Endothelial cell of umbilical vein (primary cell): ENCODE results near the gene MMP19. TPM values are rescaled to one million over a fixed set of nuclear protein-coding genes. Genes with fewer than 3 reads are reported as not detected.

Source experiments
- BruUV-seq: library from RNA; stranded (reverse); fragments of 400-500 nt; replicated peaks from 2 replicates; lab custom pipeline; 2021; lab: Mats Ljungman, UMichigan
- CTCF ChIA-PET: fragments of 300-600, 350-600 bp; sonication (Branson Sonifier 250); formaldehyde crosslinking; loops from one replicate; lab custom pipeline; 2021; ENCODE audit warnings: antibody characterized with exemption, inconsistent platforms; lab: Charles Lee
- POLR2A ChIA-PET: fragments of 300-600, 350-600 bp; sonication (Branson Sonifier 250); formaldehyde crosslinking; loops from one replicate; lab custom pipeline; 2021; ENCODE audit warnings: antibody characterized with exemption, inconsistent platforms; lab: Charles Lee
- DNase-seq: peaks from one replicate; pipeline ENCODE4 v3.0.0-alpha.2; 2011; ENCODE audit warnings: low read depth, low spot score
- FAIRE-seq: peaks from 2 replicates; lab custom pipeline; 2011; peaks lifted over from hg19 to GRCh38; lab: Jason Lieb, UNC
- H2AFZ ChIP-seq: 2 replicates; pipeline ENCODE4 v1.6.0; 2012; ENCODE audit warnings: low read depth, low read length, control low read depth, inconsistent platforms
- H3K27ac ChIP-seq: 2 replicates; pipeline ENCODE4 v1.5.1; 2011; ENCODE audit warnings: low read depth, mild to moderate bottlenecking, control low read depth, low read length, moderate library complexity; ENCODE audit not compliant: insufficient read depth
- H3K27me3 ChIP-seq, 2 experiments: 2 replicates each; pipeline versions ENCODE4 v1.6.0 to v1.6.1; 2011; ENCODE audit warnings: low read length in 2 of 2, mixed read lengths in 1 of 2; ENCODE audit not compliant: control insufficient read depth in 2 of 2, insufficient read depth in 2 of 2
- H3K36me3 ChIP-seq, 2 experiments: 2 replicates in 1 of 2; 3 replicates in 1 of 2; pipeline ENCODE4 v1.5.1; 2011; ENCODE audit warnings: low read length in 2 of 2, mild to moderate bottlenecking in 1 of 2, moderate library complexity in 1 of 2; ENCODE audit not compliant: control insufficient read depth in 2 of 2, insufficient read depth in 2 of 2; ENCODE audit errors: extremely low read depth in 1 of 2
- H3K4me1 ChIP-seq: 3 replicates; pipeline ENCODE4 v1.5.1; 2011; ENCODE audit warnings: mild to moderate bottlenecking, low read length; ENCODE audit not compliant: control insufficient read depth, insufficient read depth; ENCODE audit errors: extremely low read depth
- H3K4me2 ChIP-seq: 2 replicates; pipeline ENCODE4 v1.6.1; 2011; ENCODE audit warnings: low read length, control low read depth, mixed read lengths; ENCODE audit not compliant: insufficient read depth
- H3K4me3 ChIP-seq, 3 experiments: fragments of 200-600 bp in 1 of 3; sonication (generic), shearing (Covaris generic) in 1 of 3; replicated peaks in 1 of 3; 2 replicates each; pipeline ENCODE4 v1.5.1; 2011 to 2016; ENCODE audit warnings: control low read depth in 3 of 3, low read length in 3 of 3, mild to moderate bottlenecking in 2 of 3, inconsistent platforms in 1 of 3, low read depth in 1 of 3, moderate library complexity in 1 of 3; ENCODE audit not compliant: insufficient read depth in 1 of 3
- H3K79me2 ChIP-seq: 2 replicates; pipeline ENCODE4 v1.6.0; 2012; ENCODE audit warnings: low read length, inconsistent platforms; ENCODE audit not compliant: control insufficient read depth, insufficient read depth
- H3K9ac ChIP-seq: replicated peaks from 2 replicates; pipeline ENCODE3; 2011; ENCODE audit warnings: low read length, control low read depth; ENCODE audit not compliant: insufficient read depth; ENCODE audit errors: extremely low read depth
- H3K9me1 ChIP-seq: replicated peaks from 3 replicates; pipeline ENCODE4 v1.6.0; 2011; ENCODE audit warnings: mild to moderate bottlenecking, low read length; ENCODE audit not compliant: control insufficient read depth, insufficient read depth; ENCODE audit errors: extremely low read depth
- H3K9me3 ChIP-seq: replicated peaks from 2 replicates; pipeline ENCODE4 v1.5.1; 2012; ENCODE audit warnings: low read length, inconsistent platforms; ENCODE audit not compliant: control insufficient read depth, insufficient read depth
- H4K20me1 ChIP-seq: replicated peaks from 2 replicates; pipeline ENCODE3; 2011; ENCODE audit warnings: mild to moderate bottlenecking, low read length; ENCODE audit not compliant: control insufficient read depth, insufficient read depth; ENCODE audit errors: extremely low read depth
- CTCF ChIP-seq, 2 donors: IDR thresholded peaks; 1 replicate in 1 of 2; 2 replicates in 1 of 2; pipeline ENCODE4 v1.5.1; 2011; ENCODE audit warnings: low read length in 2 of 2, mild to moderate bottlenecking in 2 of 2, moderate library complexity in 2 of 2, control low read depth in 1 of 2, inconsistent platforms in 1 of 2, low read depth in 1 of 2; ENCODE audit not compliant: insufficient read depth in 1 of 2; ENCODE audit errors: extremely low read depth in 1 of 2
- EZH2 ChIP-seq: IDR thresholded peaks from 2 replicates; pipeline ENCODE4 v1.6.1; 2012; ENCODE audit warnings: borderline replicate concordance, low read depth, mild to moderate bottlenecking, moderate library complexity, low read length, inconsistent platforms; ENCODE audit not compliant: severe bottlenecking
- FOS ChIP-seq: IDR thresholded peaks from 2 replicates; pipeline ENCODE4 v1.6.1; 2011; ENCODE audit warnings: mild to moderate bottlenecking, low read length, moderate library complexity, borderline replicate concordance; ENCODE audit not compliant: insufficient read depth
- GATA2 ChIP-seq: IDR thresholded peaks from 2 replicates; pipeline ENCODE4 v1.7.0; 2011; ENCODE audit warnings: low read depth, mild to moderate bottlenecking, moderate library complexity, mixed read lengths, low read length; ENCODE audit not compliant: insufficient read length, insufficient read depth
- JUN ChIP-seq: IDR thresholded peaks from 2 replicates; pipeline ENCODE4 v1.6.1; 2011; ENCODE audit warnings: borderline replicate concordance, low read depth; ENCODE audit not compliant: insufficient read length, insufficient read depth
- MAX ChIP-seq: IDR thresholded peaks from 2 replicates; pipeline ENCODE4 v1.6.1; 2011; ENCODE audit not compliant: insufficient read depth, insufficient read length
- MYC ChIP-seq: IDR thresholded peaks from one replicate; pipeline ENCODE4 v1.6.1; 2011; ENCODE audit warnings: mild to moderate bottlenecking, low read depth, low read length
- POLR2A ChIP-seq: IDR thresholded peaks from 2 replicates; pipeline ENCODE4 v1.6.1; 2012; ENCODE audit warnings: low read depth, mild to moderate bottlenecking, control low read depth, low read length
- POLR2AphosphoS5 ChIP-seq: IDR thresholded peaks from 2 replicates; pipeline ENCODE4 v1.6.1; 2012; ENCODE audit warnings: low read depth, mild to moderate bottlenecking, control low read depth, low read length, moderate library complexity; ENCODE audit not compliant: insufficient read depth
- dilution Hi-C: fragments of 300-500 bp; cut with MboI; formaldehyde crosslinking; loops from one replicate; pipeline ENCODE4 v1.15.0; 2019; ENCODE audit warnings: low sequenced_read_pairs; ENCODE audit not compliant: extremely low pct_ligation_motif_present
- intact Hi-C: fragments of 100-400 bp; cut with micrococcal nuclease; formaldehyde crosslinking; loops from one replicate; pipeline ENCODE4 v1.10.0; 2022
- polyA plus RNA-seq, 4 experiments: library from polyadenylated mRNA; depleted of rRNA in 3 of 4; stranded (reverse) in 3 of 4; unstranded in 1 of 4; fragments of >200 nt; gene quantifications; 2 replicates each; pipeline versions ENCODE4 v1.2.1 to v1.2.3, GENCODE V29; 2011 to 2012; ENCODE audit warnings: missing spikeins in 1 of 4
- total RNA-seq: library from RNA; stranded (reverse); gene quantifications from 2 replicates; pipeline ENCODE4 v1.2.3, GENCODE V29; 2021

The MMP19 gene
- total and polyA plus RNA-seq, 2 donors (not counting 3 experiments of a cell fraction or from before 2014, with no cell fraction given): 0.31 to 1.6 TPM

GRCh38 chr12:55816881-55817344 is 25.8 kb downstream of the MMP19 start:
- dilution Hi-C loops: no loop called here
- Histone ChIP-seq H3K4me1 (peaks cover 16% of the 10 kb centered on the region), H3K36me3 (peaks cover 10 to 12% of the 10 kb centered on the region in 2 experiments), H3K4me2 (peak overlapping the region; percentile 95), H2AFZ (peak overlapping the region; percentile 86), H4K20me1 (peaks cover 3% of the 10 kb centered on the region), H3K27me3 (no peaks in the 10 kb centered on the region), H3K79me2 (peaks cover 70% of the 10 kb centered on the region), H3K9ac (peak overlapping the region; percentile 97), H3K4me3 (peak overlapping the region; percentile 95 to 99 (median 98)), H3K9me3 (no peaks in the 10 kb centered on the region), H3K9me1 (no peaks in the 10 kb centered on the region), H3K27ac (peak overlapping the region; percentile 81)
- intact Hi-C loops: loop anchor here (1.0 to 5.0 kb wide), 4 partner anchors 80 to 224 kb away; partner anchors contain the start of genes PYM1 and RPS26
- CTCF ChIA-PET: interaction anchor here (1.1 to 5.8 kb wide), 8 partner anchors 13 to 179 kb away, joined by 4 to 38 read pairs (median 12); partner anchors contain the start of genes DNAJC14, GDF11 and PYM1
- TF ChIP-seq POLR2A (no peak), POLR2AphosphoS5 (no peak), MAX (no peak), EZH2 (no peak), GATA2 (no peak), JUN (no peak), FOS (no peak), MYC (no peak), CTCF (IDR thresholded peaks at IDR 0.05; ENCODE audit: extremely low read depth in 1 of 2, insufficient read depth in 1 of 2, low read depth in 1 of 2, low read length in 2 of 2) (no peak)
- no peak for DNase-seq
- TSS peak; percentile 74 for BruUV-seq
- POLR2A ChIA-PET: interaction anchor here (0.7 to 1.8 kb wide), 4 partner anchors 9 to 115 kb away, joined by 3 to 40 read pairs (median 4); partner anchors contain the start of genes CD63 and DNAJC14
- FAIRE-seq: no peak
